GM12878 (cell line): Measurements from ENCODE around the gene TM6SF1. TPM values are rescaled to one million over a fixed set of nuclear protein-coding genes. Genes with fewer than 3 reads are reported as not detected.

Experiments used
- ATAC-seq: fragments of 200-7000 bp; cut with Tn5 transposase; 3 replicates; pipeline ENCODE4 v1.9.1; 2020; ENCODE audit warnings: mild to moderate bottlenecking, moderate library complexity
- BruUV-seq: library from RNA; stranded (reverse); fragments of 400-500 nt; replicated peaks from 2 replicates; lab custom pipeline; 2021; lab: Mats Ljungman, UMichigan
- CTCF ChIA-PET: fragments of 300-600 bp; sonication (Branson Sonifier 250); formaldehyde crosslinking; extraction: SDS; loops from one replicate; lab custom pipeline; 2021; ENCODE audit warnings: inconsistent platforms; lab: Yijun Ruan, JAX
- POLR2A ChIA-PET: fragments of 350-600 bp; formaldehyde crosslinking; extraction: SDS; loops from one replicate; lab custom pipeline; 2021; ENCODE audit warnings: inconsistent platforms; lab: Charles Lee
- RAD21 ChIA-PET: fragments of 300-600 bp; sonication (Branson Sonifier 250); formaldehyde crosslinking; loops from one replicate; lab custom pipeline; 2023; ENCODE audit warnings: antibody characterized with exemption; ENCODE audit not compliant: unreplicated experiment; lab: Charles Lee
- SMC1A ChIA-PET: fragments of 300-600 bp; sonication (Branson Sonifier 250); formaldehyde crosslinking; loops from one replicate; lab custom pipeline; 2023; ENCODE audit not compliant: unreplicated experiment, uncharacterized antibody; lab: Charles Lee
- DNase-seq: peaks from one replicate; pipeline ENCODE4 v3.0.0-alpha.2; 2011; ENCODE audit warnings: low read depth, low spot score
- FAIRE-seq: peaks from 3 replicates; lab custom pipeline; 2011; peaks lifted over from hg19 to GRCh38; lab: Jason Lieb, UNC
- H2AFZ ChIP-seq: 2 replicates; pipeline ENCODE4 v1.6.0; 2011; ENCODE audit warnings: low read depth, low read length, control low read depth; ENCODE audit not compliant: control insufficient read depth
- H3K27ac ChIP-seq: 2 replicates; pipeline ENCODE4 v1.5.1; 2011; ENCODE audit warnings: control low read depth; ENCODE audit not compliant: control insufficient read depth, insufficient read depth
- H3K27me3 ChIP-seq, 2 experiments: replicated peaks in 1 of 2; 2 replicates each; pipeline versions ENCODE4 v1.6.0 to v1.6.1; 2011; ENCODE audit warnings: low read length in 1 of 2; ENCODE audit not compliant: control insufficient read depth in 2 of 2, insufficient read depth in 2 of 2
- H3K36me3 ChIP-seq, 2 experiments: 2 replicates each; pipeline ENCODE4 v1.5.1; 2011; ENCODE audit warnings: low read length in 1 of 2; ENCODE audit not compliant: control insufficient read depth in 2 of 2, insufficient read depth in 2 of 2
- H3K4me1 ChIP-seq: 2 replicates; pipeline ENCODE4 v1.6.1; 2011; ENCODE audit warnings: mild to moderate bottlenecking, low read length, moderate library complexity, mixed read lengths; ENCODE audit not compliant: control insufficient read depth, insufficient read depth
- H3K4me2 ChIP-seq: 2 replicates; pipeline ENCODE4 v1.6.0; 2011; ENCODE audit warnings: control low read depth; ENCODE audit not compliant: control insufficient read depth, insufficient read depth
- H3K4me3 ChIP-seq: fragments of 200-600 bp; sonication (generic); 2 replicates; pipeline ENCODE4 v1.5.1; 2016
- H3K79me2 ChIP-seq: 2 replicates; pipeline ENCODE4 v1.6.0; 2011; ENCODE audit warnings: low read length; ENCODE audit not compliant: control insufficient read depth, insufficient read depth
- H3K9ac ChIP-seq: 2 replicates; pipeline ENCODE4 v1.8.0; 2011; ENCODE audit warnings: low read length, control low read depth, mixed read lengths; ENCODE audit not compliant: control insufficient read depth, insufficient read depth
- H3K9me3 ChIP-seq: replicated peaks from 3 replicates; pipeline ENCODE4 v1.5.1; 2011; ENCODE audit warnings: mild to moderate bottlenecking, low read length; ENCODE audit not compliant: control insufficient read depth, insufficient read depth
- H4K20me1 ChIP-seq: 2 replicates; pipeline ENCODE4 v1.6.0; 2011; ENCODE audit not compliant: control insufficient read depth, insufficient read depth
- ASH2L ChIP-seq: fragments of 300-600, 200-600 bp; sonication (generic); IDR thresholded peaks from 2 replicates; pipeline ENCODE4 v1.6.1; 2017; ENCODE audit warnings: low read depth, mild to moderate bottlenecking, borderline replicate concordance
- CEBPB ChIP-seq, 2 experiments: fragments of 150-350 bp in 1 of 2; IDR thresholded peaks; 2 replicates each; pipeline ENCODE4 v1.6.1; 2012 to 2014; ENCODE audit warnings: low read depth in 2 of 2, low read length in 2 of 2, borderline replicate concordance in 1 of 2, inconsistent platforms in 1 of 2
- EP300 ChIP-seq, 2 experiments: fragments of 150-350 bp in 1 of 2; IDR thresholded peaks; 2 replicates each; pipeline ENCODE4 v1.6.1; 2011 to 2012; ENCODE audit warnings: low read depth in 2 of 2, low read length in 2 of 2, borderline replicate concordance in 1 of 2, improper control_type of control experiment in 1 of 2, inconsistent platforms in 1 of 2; ENCODE audit not compliant: control insufficient read depth in 1 of 2
- HCFC1 ChIP-seq: fragments of 150-350 bp; IDR thresholded peaks from 2 replicates; pipeline ENCODE4 v1.6.1; 2014; ENCODE audit warnings: low read length
- HDGF ChIP-seq: fragments of 450-650 bp; IDR thresholded peaks from 2 replicates; pipeline ENCODE4 v1.6.1; 2016; ENCODE audit warnings: antibody characterized with exemption
- JUND ChIP-seq: IDR thresholded peaks from 2 replicates; pipeline ENCODE4 v1.6.1; 2012; ENCODE audit warnings: low read depth, mild to moderate bottlenecking, low read length, improper control_type of control experiment, moderate library complexity
- KLF5 ChIP-seq: fragments of 450-650 bp; IDR thresholded peaks from 2 replicates; pipeline ENCODE4 v1.6.1; 2014; ENCODE audit warnings: mild to moderate bottlenecking; ENCODE audit not compliant: partially characterized antibody
- NFXL1 ChIP-seq: fragments of 450-650 bp; IDR thresholded peaks from 2 replicates; pipeline ENCODE4 v1.6.1; 2017; ENCODE audit warnings: antibody characterized with exemption, mild to moderate bottlenecking, borderline replicate concordance
- PAX5 ChIP-seq: IDR thresholded peaks from 2 replicates; pipeline ENCODE4 v1.6.1; 2011; ENCODE audit warnings: low read depth, low read length, borderline replicate concordance
- PML ChIP-seq: IDR thresholded peaks from 2 replicates; pipeline ENCODE4 v1.6.1; 2012; ENCODE audit warnings: low read length, inconsistent platforms
- POLR2A ChIP-seq: IDR thresholded peaks from 2 replicates; pipeline ENCODE4 v1.6.1; 2011; ENCODE audit warnings: low read depth, mild to moderate bottlenecking, low read length
- POLR2AphosphoS2 ChIP-seq: IDR thresholded peaks from 2 replicates; pipeline ENCODE4 v1.6.1; 2011; ENCODE audit warnings: low read depth, mild to moderate bottlenecking, low read length, improper control_type of control experiment, moderate library complexity
- RB1 ChIP-seq: fragments of 450-650 bp; formaldehyde crosslinking; IDR thresholded peaks from 2 replicates; pipeline ENCODE4 v1.6.1; 2017; ENCODE audit warnings: mild to moderate bottlenecking, borderline replicate concordance
- SMAD5 ChIP-seq: IDR thresholded peaks from 2 replicates; pipeline ENCODE4 v1.6.1; 2016; ENCODE audit warnings: antibody characterized with exemption, low read depth
- SUPT20H ChIP-seq: IDR thresholded peaks from 2 replicates; pipeline ENCODE4 v1.6.1; 2011; ENCODE audit warnings: low read depth, mild to moderate bottlenecking, low read length, moderate library complexity, borderline replicate concordance; ENCODE audit not compliant: control insufficient read depth
- TCF12 ChIP-seq: IDR thresholded peaks from 2 replicates; pipeline ENCODE4 v1.6.1; 2011; ENCODE audit warnings: low read depth, mild to moderate bottlenecking, low read length
- WGBS: methylation state at CpG from one replicate; pipeline ENCODE4 v1.1.6; 2016; ENCODE audit warnings: low lambda C conversion rate; ENCODE audit not compliant: insufficient replicate concordance, insufficient coverage; ENCODE audit errors: missing lambda C conversion rate; 5-methylcytosine and 5-hydroxymethylcytosine counted together
- in situ Hi-C: fragments of 300-500 bp; cut with MboI; formaldehyde crosslinking; loops from 9 replicates; pipeline ENCODE4 v1.14.3; 2018; ENCODE audit warnings: mixed read lengths
- intact Hi-C: fragments of 100-400 bp; cut with micrococcal nuclease; formaldehyde crosslinking; loops from one replicate; pipeline ENCODE4 v1.14.2; 2022; ENCODE audit not compliant: unreplicated experiment
- polyA plus RNA-seq, 11 experiments: library from polyadenylated mRNA; depleted of rRNA in 4 of 11; unstranded in 6 of 11; stranded (reverse) in 5 of 11; fragments of >200 nt; fragmentation: Nextera tagmentation in 4 of 11; fragmentation: Illumina TruSeq in 1 of 11; extraction: Ambion mirVana in 4 of 11; extraction: Trizol in 1 of 11; gene quantifications; 1 replicate in 1 of 11; 2 replicates in 10 of 11; pipeline versions ENCODE4 v1.2.1 to v1.2.3, GENCODE V29; 2011 to 2016; ENCODE audit warnings: inconsistent platforms in 2 of 11, missing spikeins in 2 of 11, low read depth in 1 of 11
- total RNA-seq, 4 experiments: library from RNA; depleted of rRNA in 3 of 4; stranded (reverse); fragments of >200 nt in 3 of 4; fragmentation: Illumina TruSeq in 1 of 4; extraction: Trizol in 1 of 4; gene quantifications; 2 replicates each; pipeline versions ENCODE4 v1.2.1 to v1.2.3, GENCODE V29; 2013 to 2021
- TF ChIP-seq, protein P1 (sequence below): IDR thresholded peaks from 2 replicates; pipeline ENCODE4 v1.6.1; 2012; ENCODE audit warnings: low read length, inconsistent platforms
- TF ChIP-seq, protein P2 (sequence below): fragments of 450-650 bp; formaldehyde crosslinking; IDR thresholded peaks from 2 replicates; pipeline ENCODE4 v1.4.0; 2022; ENCODE audit warnings: mild to moderate bottlenecking, moderate library complexity
- TF ChIP-seq, protein P3 (sequence below): IDR thresholded peaks from 2 replicates; pipeline ENCODE4 v1.6.1; 2012; ENCODE audit warnings: mild to moderate bottlenecking, low read depth, low read length

Gene TM6SF1
- total and polyA plus RNA-seq, 10 of the 15 experiments (the other 5 are each of a cell fraction or from before 2014, with no cell fraction given) = 0.56 to 2.7 (median 1.2) TPM

DNA sequence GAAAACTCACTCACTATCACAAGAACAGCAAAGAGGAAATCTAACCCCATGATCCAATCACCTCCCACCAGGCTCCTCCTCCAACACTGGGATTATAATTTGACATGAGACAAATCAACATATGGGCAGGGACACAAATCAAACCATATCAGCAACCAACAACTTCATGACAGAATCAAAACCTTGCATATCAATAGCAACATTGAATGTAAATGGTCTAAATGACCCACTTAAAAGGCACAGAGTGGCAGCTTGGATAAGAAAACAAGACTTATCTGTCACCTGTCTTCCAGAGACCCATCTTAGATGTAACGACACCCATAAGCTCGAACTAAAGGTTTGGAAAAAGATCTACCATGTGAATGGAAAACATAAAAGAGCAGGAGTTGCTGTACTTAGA lies 59.4 kb downstream of the TM6SF1 start:
- H2AFZ ChIP-seq = no peak overlapping the region
- POLR2A ChIA-PET = no interaction called here
- peaks cover 54% of the 10 kb centered on the region for H3K79me2 ChIP-seq
- no peaks in the 10 kb centered on the region for H3K36me3 ChIP-seq
- FAIRE-seq (no peak), DNase-seq (no peak), ATAC-seq (no peak)
- no peak overlapping the region for H3K9ac ChIP-seq
- BruUV-seq = no TSS peak
- H3K27me3 ChIP-seq = no peaks in the 10 kb centered on the region
- no peak overlapping the region for H3K4me2 ChIP-seq
- SMC1A ChIA-PET = no interaction called here
- no peaks in the 10 kb centered on the region for H4K20me1 ChIP-seq
- no peak overlapping the region for H3K4me3 ChIP-seq
- in situ Hi-C loops = no loop called here
- H3K4me1 ChIP-seq = no peaks in the 10 kb centered on the region
- 29% methylated on average over 2 of the region's 2 CpGs for WGBS
- CTCF ChIA-PET = no interaction called here
- RAD21 ChIA-PET = no interaction called here
- H3K27ac ChIP-seq = no peak overlapping the region
- intact Hi-C loops = no loop called here
- no peaks in the 10 kb centered on the region; the same call in 1 of the 3 replicates for H3K9me3 ChIP-seq
- TF ChIP-seq ASH2L (no peak), EP300 (IDR thresholded peaks at IDR 0.05; ENCODE audit: borderline replicate concordance in 1 of 2, control insufficient read depth in 1 of 2, low read depth in 2 of 2, low read length in 2 of 2) (no peak), NFXL1 (no peak), SUPT20H (no peak), PML (no peak), SMAD5 (no peak), PAX5 (no peak), KLF5 (no peak), HDGF (no peak), POLR2A (no peak), RB1 (no peak), POLR2AphosphoS2 (no peak), JUND (no peak), TCF12 (no peak), HCFC1 (no peak), CEBPB (IDR thresholded peaks at IDR 0.05; ENCODE audit: borderline replicate concordance in 1 of 2, low read depth in 2 of 2, low read length in 2 of 2) (no peak)
- TF ChIP-seq, protein P1, sequence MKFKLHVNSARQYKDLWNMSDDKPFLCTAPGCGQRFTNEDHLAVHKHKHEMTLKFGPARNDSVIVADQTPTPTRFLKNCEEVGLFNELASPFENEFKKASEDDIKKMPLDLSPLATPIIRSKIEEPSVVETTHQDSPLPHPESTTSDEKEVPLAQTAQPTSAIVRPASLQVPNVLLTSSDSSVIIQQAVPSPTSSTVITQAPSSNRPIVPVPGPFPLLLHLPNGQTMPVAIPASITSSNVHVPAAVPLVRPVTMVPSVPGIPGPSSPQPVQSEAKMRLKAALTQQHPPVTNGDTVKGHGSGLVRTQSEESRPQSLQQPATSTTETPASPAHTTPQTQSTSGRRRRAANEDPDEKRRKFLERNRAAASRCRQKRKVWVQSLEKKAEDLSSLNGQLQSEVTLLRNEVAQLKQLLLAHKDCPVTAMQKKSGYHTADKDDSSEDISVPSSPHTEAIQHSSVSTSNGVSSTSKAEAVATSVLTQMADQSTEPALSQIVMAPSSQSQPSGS = no peak
- TF ChIP-seq, protein P2, sequence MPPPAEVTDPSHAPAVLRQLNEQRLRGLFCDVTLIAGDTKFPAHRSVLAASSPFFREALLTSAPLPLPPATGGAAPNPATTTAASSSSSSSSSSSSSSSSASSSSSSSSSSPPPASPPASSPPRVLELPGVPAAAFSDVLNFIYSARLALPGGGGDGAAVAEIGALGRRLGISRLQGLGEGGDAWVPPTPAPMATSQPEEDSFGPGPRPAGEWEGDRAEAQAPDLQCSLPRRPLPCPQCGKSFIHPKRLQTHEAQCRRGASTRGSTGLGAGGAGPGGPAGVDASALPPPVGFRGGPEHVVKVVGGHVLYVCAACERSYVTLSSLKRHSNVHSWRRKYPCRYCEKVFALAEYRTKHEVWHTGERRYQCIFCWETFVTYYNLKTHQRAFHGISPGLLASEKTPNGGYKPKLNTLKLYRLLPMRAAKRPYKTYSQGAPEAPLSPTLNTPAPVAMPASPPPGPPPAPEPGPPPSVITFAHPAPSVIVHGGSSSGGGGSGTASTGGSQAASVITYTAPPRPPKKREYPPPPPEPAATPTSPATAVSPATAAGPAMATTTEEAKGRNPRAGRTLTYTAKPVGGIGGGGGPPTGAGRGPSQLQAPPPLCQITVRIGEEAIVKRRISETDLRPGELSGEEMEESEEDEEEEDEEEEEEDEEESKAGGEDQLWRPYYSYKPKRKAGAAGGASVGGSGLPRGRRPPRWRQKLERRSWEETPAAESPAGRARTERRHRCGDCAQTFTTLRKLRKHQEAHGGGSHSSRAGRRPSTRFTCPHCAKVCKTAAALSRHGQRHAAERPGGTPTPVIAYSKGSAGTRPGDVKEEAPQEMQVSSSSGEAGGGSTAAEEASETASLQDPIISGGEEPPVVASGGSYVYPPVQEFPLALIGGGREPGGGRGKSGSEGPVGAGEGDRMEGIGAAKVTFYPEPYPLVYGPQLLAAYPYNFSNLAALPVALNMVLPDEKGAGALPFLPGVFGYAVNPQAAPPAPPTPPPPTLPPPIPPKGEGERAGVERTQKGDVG (CRISPR knock-in tag) = no peak
- TF ChIP-seq, protein P3, sequence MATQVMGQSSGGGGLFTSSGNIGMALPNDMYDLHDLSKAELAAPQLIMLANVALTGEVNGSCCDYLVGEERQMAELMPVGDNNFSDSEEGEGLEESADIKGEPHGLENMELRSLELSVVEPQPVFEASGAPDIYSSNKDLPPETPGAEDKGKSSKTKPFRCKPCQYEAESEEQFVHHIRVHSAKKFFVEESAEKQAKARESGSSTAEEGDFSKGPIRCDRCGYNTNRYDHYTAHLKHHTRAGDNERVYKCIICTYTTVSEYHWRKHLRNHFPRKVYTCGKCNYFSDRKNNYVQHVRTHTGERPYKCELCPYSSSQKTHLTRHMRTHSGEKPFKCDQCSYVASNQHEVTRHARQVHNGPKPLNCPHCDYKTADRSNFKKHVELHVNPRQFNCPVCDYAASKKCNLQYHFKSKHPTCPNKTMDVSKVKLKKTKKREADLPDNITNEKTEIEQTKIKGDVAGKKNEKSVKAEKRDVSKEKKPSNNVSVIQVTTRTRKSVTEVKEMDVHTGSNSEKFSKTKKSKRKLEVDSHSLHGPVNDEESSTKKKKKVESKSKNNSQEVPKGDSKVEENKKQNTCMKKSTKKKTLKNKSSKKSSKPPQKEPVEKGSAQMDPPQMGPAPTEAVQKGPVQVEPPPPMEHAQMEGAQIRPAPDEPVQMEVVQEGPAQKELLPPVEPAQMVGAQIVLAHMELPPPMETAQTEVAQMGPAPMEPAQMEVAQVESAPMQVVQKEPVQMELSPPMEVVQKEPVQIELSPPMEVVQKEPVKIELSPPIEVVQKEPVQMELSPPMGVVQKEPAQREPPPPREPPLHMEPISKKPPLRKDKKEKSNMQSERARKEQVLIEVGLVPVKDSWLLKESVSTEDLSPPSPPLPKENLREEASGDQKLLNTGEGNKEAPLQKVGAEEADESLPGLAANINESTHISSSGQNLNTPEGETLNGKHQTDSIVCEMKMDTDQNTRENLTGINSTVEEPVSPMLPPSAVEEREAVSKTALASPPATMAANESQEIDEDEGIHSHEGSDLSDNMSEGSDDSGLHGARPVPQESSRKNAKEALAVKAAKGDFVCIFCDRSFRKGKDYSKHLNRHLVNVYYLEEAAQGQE = no peak
